GM18858 (cell line): ENCODE data around the gene TEX264.
A peak's percentile ranks its signal among the peaks of the same experiment; 100 is the strongest.

Experiments used
- ATAC-seq: cut with Tn5 transposase; IDR thresholded peaks from one replicate; pipeline ENCODE4 v1.9.1; 2021; ENCODE audit not compliant: unreplicated experiment

Gene TEX264

DNA sequence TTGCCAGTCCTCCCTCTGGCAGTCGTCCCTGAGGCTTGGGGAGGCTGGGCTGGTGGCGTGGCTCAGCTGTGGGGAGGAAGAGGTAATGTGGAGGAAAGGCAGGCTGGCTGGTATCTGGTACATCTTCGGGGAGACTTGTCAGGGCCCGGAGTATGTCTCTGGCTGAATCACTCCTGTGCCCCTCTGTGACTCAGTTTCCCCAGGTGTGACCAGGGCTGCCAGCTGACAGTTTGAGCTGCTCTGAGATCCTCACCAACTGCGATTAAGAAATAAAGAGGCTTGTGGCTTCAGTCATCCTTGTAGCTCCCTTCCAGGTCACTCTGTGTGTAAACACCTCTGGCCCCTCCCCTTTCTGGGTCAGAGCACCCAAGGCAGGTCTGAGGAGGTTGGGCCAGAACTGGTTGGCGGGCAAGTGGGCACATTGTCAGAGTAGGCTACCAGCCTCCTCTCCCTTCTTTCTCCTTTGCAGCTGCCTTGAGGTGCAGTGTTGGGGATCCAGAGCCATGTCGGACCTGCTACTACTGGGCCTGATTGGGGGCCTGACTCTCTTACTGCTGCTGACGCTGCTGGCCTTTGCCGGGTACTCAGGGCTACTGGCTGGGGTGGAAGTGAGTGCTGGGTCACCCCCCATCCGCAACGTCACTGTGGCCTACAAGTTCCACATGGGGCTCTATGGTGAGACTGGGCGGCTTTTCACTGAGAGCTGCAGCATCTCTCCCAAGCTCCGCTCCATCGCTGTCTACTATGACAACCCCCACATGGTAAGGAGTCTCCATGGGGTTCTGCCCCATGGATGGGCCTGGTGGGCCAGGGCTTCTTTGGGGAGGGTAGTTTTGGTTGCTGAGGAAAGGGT is 3.0 kb downstream of the TEX264 start:
- ATAC-seq, result no peak

DNA sequence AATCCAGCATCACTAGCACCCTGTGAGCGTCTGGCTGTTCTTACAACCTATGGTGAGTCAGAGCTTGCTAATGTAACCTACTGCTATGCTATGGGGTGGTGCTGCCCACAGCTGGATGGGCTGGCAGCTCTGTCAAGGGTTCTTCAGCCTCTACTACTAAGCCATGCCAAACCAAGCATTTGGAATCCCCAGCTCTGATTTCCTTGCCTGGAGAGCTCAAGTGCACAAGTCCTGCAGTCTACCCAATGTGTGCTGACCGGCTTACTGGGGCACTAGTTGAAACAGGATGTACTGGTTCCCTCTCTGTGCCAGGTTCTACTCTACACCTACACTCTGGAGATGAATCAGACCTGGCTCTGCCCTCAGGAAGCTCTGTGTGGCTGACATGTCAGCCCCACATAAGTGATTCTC is 4.2 kb downstream of the TEX264 start:
- no peak for ATAC-seq

DNA sequence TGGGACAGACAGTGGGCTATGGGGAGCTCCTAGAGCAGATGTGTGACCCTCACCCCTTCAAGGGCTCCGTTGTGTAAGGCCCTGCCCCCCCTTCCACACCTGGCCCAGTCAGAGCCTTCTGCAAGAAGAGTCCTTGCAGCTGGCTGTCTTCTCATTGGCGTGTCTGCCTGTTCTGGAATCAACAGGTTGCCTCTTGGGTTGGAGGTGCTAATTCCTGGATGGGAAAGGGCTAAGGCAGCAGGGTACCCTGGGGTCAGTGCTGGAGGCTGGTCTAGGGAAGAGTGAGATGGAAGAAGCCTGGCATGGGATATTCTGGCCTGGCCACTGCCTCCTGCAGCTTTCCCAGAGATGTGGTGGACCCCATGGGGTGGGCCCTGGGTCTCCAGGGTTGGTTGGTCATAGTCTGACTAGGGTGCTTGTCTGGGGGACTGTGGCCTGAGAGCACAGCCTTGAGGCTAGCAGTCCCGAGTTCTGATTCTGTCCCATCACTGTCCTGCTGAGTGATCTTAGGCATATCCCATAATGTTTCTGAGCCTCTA is 5.1 kb downstream of the TEX264 start:
- ATAC-seq, result no peak

DNA sequence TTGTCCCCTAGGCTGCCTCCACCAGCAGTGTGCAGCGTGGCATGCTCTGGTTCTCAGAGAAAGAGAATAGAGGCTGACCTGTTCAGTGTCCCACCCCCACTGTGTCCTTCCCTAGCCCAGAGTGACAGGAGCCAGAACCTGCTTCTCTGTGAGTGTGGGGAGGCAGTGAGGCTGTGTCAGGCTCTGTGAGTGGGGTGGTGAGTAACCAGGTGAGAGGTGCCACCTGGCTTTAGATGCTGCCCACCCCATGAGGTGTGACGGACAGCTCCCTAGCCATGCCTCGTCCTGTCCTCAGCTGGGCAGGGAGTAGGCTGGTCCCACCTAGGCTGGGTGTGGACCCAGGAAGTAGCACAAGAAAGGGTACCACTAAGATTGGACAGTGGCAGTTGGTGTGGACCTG is 6.3 kb downstream of the TEX264 start:
- no peak for ATAC-seq

DNA sequence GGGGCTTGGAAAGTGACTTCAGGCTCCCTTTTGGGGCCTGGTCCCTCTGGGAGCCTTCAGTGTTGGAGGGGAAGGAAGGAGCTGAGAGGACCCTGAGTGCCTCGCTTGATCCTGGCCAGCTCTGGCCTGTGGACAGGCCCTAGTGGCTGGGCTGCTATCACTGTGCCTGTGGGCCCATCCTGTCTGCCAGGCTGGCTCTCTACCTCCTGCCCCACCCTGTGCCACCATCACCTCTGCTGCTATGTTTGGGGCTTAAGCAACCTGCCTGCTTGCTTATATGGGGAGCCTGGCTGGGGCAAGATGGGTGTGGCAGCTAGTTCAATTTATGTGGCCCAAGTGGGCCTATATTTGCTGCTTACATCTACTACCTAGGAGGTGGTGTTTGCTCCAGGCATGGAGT is 7.1 kb downstream of the TEX264 start:
- ATAC-seq, result no peak

DNA sequence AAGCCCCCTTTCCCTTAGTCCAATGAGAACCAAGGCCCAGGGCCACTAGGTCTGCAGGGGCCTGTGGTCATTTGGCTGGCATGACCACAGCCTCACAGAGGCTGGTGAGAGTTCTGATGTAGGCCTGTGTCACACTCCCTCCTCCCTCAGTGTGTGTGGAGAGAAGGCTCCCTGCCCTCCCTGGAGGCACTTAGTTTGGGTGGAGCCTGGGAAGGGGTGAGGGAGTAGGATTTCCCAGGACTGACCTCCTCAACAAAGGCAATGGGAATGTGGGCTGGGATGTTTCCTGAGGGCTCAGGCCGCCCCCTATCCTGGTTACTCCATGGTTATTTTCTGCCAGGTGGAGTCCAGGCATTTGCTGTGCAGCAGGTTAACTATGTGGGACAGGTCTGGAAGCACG is 7.6 kb downstream of the TEX264 start:
- ATAC-seq, result no peak

DNA sequence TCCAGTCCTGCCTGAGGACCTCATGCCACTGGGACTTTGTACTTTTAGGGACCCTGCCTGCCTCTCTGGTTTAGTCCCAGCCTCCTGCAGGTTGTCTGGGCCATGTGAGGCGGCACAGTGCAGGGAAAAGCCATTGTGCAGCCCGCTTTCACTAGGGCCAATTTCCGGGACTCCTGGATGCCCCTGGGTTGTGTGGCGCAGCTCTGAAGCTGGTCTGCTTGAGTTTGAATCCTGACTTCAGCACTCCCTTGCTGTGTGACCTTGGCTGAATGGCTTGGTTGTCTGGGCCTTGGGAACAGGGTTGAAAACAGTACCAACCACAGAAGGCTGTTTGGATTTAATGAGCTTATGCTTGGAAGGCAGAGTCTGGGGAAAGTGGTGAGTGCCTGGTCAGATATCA is 8.3 kb downstream of the TEX264 start:
- no peak for ATAC-seq

DNA sequence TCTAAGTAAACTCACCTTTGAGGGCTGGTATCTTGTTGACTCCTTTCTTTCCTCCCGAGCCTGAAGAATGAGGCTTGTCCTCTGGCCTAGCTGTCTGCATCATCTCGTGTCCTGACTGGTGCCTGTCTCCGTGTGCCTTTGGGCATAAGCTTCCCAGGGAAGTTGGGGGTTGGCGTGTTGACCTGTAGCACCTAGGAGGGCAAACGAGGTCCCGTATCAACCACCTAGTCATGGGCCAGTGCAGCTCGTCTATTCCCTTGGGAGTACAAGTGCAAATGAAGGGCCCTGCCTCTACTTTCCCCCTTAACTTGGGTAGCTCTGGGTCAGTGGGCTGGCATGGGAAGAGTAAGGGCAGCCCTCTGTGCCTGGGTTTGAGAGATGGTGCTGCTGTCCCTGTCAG is 8.7 kb downstream of the TEX264 start:
- no peak for ATAC-seq

DNA sequence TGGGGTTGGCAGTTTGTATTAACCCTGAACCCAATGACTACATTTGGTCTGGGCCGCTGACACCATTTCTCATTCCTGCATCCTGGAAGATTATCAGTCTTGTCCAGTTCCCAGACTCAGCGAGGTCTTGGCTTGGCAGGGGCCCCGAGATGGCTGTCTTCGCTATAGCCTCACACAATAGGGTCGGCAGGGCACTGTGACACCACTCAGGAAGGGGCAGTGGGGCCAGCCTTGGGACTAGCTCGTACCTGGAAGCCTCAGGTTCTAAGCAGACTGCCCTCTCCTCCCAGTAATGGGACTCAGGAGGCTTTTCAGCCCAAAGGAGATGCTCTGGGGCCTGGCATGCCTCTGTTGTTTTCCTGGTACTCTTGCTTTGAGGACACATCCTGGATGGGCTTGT is 9.1 kb downstream of the TEX264 start:
- ATAC-seq, result no peak

DNA sequence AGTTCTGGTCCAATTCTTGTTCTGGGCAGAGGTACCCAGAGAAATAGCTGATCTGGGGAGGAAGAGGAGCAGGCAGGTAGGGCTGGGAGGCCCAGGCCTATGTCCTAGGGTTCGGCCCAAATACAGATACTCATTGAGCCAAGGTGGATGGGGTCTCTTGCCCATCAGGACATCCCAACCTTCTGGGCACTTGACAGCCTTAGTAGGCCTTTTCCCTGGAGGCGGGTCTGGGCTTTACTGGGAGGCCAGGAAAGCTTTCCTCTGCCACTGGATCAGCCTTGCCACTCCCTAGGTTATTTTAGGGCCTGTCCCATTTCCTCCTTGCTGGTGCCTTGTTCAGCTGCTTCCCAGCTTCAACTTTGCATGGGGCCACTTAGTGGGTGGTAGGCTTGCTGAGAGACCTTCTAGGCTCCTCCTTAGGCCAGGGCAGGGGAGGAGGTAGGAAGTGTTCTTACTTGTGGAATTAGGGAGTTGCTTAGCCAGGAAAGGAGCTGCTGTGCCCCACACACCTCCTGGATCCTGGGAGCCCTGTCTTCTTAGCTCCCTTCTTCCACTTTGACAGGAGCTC is 9.7 kb downstream of the TEX264 start:
- no peak for ATAC-seq

DNA sequence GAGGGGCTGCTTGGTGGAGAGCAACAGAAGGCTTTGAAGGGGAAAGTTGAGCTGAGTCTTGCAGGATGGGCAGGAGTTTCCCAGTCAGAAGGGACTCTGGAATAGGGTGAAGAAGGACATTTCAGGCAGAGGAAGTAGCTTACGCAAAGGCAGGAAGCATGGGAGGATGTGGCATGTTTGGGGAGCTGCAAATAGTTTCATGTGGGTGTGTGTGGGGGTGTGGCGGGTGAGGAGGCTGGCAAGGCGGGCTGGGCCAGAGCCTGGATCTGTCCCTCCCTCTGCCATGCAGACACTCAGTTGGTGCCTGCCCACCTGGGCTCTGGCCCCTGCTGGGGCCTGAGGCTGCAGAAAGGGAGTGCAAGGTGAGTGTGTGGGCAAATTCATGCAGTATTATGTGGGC is 10.4 kb downstream of the TEX264 start:
- ATAC-seq, result no peak

DNA sequence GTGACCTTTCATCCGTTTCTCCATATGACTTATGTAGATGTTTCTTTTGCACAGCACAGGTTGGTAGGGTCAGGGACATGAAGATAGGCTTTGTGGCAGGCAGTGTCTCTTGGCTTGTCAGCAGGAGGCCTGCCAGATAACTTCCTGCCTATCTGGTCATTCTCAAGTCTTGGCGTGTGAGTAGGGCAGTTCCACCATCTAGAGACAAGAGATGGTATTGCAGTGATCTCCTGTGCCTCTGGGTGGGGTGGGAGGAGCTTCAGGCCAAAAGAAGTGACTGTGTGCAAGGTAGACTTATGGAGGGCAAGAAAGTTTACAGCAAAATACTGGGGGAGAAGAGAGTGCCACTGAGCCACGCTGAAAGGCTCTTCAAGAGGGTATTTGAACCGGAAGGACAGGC is 11.0 kb downstream of the TEX264 start:
- ATAC-seq, result peak; percentile 83

DNA sequence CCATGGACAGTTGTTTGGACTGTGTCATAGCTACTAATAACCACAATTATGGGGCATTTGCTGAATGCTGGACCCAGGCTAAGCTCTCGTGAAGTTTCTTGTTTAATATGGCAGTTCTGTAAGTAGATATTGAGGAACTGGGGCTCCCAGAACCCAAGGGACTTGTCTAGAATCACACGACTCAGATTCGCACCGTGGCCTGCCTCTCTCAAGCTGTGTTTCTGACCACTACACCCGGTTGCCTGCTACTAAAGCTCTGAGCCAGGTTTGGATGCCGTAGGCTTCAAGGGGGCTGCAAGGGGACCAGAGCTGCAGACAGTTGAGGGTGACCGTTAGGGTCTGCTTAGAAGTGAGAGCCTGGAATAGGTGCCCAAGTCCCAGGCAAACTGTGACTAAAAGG is 11.5 kb downstream of the TEX264 start:
- ATAC-seq, result no peak

DNA sequence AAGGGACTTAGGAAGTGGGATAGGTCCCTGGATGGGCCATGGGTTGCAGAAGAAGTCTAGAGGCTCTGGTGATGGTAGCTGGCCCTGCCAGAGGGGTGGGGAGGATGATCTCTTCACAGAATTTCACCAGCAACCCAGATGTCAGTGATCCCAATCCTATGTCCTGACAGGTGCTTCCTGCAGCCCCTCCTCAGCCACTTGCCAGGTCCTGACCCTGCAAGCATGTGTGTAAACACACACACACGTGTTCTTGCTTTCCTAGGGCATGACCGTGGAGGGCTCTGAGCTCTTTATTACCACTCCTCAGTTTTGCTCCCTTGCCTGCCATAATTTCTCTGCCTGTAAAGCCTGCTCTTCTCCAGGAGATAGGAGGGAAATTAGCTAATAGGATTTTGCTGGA is 12.5 kb downstream of the TEX264 start:
- ATAC-seq, result no peak

DNA sequence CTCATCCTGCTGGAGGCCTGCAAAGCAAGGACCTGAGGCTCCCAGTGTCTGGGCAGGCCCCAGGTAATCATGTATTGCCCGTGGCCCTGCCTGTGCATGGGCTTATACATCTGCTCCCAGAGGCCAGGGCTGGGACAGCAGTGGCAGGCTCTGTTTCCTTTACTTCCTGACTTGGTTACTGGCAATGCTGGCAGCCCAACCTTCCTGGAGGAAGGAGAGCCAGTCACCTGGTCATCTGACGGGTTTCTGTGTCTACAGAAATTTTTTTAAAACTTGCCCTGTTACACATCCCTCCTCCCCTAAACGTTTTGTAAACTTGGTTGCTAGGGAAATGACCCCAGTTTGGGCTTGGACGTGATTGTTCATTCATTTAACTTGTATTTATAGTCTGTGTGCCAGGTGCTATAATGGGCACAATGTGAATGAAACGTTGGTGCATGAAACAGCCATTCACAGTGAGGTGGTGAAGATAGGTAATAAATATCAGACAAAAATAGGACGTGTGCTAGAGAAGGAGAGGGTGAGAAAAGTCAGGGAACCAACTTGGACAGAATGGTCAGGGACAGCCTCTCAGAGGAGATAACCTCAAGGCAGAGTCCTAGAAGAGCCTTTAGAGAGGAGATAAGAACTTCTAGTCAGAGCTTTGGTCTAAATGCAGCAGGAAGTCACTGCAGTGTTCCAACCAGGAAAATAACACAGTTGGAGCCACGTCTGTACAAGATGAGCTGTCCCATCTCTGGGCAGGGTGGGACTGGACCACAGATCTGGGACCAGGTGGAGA is 14.1 kb downstream of the TEX264 start:
- no peak for ATAC-seq

DNA sequence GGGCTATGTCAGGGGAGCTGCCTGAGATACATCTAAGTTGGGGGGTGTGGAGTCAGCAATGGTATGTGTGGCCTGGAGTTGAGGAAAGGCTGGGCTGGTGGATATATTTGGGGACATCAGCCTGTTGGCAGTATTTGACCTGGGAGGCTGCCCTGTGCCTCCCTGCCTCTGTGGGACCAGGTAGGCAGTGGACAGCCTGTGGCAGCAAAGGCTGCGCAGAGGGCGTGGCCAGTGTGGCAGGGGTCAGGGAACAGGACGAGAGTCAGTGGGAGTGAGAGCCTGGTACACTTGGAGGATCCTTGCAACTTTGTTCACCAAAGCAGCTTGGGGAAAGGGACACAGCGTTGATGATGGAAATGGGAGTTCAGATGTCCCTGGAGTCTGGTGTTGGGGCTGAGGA is 15.0 kb downstream of the TEX264 start:
- no peak for ATAC-seq

DNA sequence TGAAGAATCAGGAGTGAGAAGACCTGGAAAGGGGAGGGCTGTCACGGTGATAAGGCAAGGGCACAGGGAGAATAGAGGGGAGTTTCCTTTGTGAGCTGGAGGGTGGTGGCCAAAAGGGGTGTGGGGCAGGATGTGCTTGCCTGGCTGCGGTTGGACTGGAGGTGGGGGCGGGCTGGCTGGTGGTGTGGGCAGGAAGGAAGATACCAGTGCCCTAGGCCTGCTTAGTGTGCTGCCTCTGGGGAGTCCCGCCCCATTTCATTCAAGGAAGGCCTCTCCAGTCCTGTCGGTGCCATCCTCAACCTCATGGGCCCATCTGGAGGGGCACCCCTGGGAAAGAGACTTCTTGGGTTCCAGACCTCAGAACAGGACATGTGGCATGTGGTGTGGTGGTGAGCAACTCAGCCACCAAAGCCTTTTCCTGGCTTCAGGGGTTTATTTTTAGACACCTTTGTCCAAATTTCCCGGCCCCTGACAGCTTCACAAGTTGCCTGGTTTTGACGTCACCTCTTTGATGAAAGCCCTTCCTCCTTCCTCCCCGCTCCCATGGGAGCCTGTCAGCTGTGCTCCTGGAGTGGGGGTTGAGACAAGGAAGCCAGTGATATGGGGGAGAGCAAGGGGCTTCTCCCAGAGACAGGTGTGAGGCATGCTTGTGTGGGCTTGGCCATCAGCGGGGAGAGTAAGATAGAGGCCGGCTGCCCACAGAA is 15.6 kb downstream of the TEX264 start:
- no peak for ATAC-seq

DNA sequence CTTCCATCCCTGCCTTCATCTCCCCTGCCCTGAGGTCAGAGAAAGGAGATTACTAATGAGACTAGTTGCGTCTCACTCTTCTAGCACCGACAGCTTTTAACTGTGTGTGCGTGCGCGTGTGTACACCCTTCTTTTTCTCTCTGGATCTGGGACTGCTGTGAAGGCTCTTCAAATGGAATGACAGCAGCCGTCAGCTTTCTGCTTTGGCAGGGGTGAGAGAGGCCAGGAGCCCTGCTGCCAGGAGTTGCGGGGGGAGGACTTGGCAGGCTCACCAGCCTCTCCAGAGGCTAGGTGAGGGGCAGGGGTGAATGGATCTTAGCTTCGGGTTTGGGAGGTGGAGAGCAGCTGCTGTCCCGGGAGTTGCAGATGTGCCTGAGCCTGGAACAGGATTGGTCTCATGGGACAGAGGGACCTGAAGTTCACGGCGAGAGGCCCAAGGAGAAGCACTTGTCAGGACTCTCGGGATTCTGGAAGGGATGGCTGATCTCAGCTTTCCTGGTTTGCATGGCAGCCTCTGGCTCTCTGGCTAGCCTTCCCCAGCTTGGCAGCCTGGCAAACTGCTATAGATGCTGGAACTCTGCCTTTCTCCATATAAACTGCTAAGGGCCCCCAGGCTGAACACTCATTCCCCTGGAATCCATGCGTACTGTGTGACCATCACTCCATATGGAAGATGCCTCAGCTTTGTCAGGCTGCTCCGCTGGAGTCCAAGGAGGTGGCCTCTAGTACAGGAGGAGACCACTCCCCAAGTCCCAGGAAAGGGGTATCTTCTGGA is 16.6 kb downstream of the TEX264 start:
- ATAC-seq, result no peak

DNA sequence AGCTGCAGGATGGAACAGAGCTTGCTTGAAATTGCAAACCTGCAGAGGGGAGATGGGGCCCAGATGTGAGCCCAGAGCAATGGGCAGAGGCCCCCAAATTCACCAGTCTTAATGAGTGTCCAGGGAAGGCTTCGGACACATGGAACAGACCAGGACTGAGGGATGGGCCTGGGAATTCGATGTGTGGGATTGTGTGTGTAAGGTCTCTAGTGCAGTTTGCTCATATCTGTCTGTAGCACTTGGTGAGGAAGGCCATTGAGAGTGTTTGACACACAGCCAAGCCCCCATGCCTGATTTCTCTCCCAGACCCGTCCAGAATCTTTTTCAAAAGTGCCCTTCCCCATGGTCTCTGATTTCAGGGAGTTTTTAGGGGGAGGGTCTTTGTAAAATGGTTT is 17.2 kb downstream of the TEX264 start:
- ATAC-seq, result no peak

DNA sequence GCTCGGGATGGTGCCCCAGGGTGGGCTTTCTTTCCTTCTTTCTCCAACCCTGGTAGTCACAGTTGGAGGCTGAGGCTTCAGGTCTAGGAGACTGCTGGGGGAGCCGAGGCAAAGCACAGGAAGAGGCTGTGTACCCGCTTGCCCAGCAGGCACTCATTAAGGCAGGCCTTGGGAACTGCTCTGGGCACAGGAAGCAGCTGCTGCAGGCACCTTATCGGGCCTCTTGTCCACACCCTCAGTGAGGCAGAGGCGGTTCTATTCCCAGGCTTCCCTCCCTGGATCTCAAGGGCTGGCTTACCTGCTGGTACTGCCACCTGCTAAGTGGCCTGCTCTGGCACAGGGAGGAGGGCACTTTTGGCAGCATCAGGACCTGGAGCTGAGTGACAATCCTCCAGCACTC is 20.0 kb downstream of the TEX264 start:
- no peak for ATAC-seq
